H1 (cell line): ENCODE results near the gene GLI1.

Source experiments
- BRCA1 ChIP-seq: IDR thresholded peaks from 2 replicates; pipeline ENCODE4 v1.6.1; 2012; ENCODE audit warnings: low read depth, low read length, improper control_type of control experiment
- CBX8 ChIP-seq: fragments of 300-800, 300-1000 bp; sonication (generic); IDR thresholded peaks from 2 replicates; pipeline ENCODE4 v1.7.1; 2016; ENCODE audit warnings: low read depth, low read length, borderline replicate concordance
- CEBPB ChIP-seq: IDR thresholded peaks from 2 replicates; pipeline ENCODE4 v1.6.1; 2012; ENCODE audit warnings: low read depth, low read length
- CHD2 ChIP-seq: IDR thresholded peaks from 2 replicates; pipeline ENCODE4 v1.6.1; 2012; ENCODE audit warnings: low read length, improper control_type of control experiment
- EZH2 ChIP-seq: fragments of 200-600 bp; sonication (generic); IDR thresholded peaks from 2 replicates; pipeline ENCODE4 v1.7.1; 2012; ENCODE audit warnings: low read depth, mild to moderate bottlenecking, moderate library complexity, low read length, inconsistent platforms; ENCODE audit not compliant: severe bottlenecking
- JUND ChIP-seq: IDR thresholded peaks from 2 replicates; pipeline ENCODE4 v1.6.1; 2011; ENCODE audit warnings: mild to moderate bottlenecking, improper control_type of control experiment, low read length
- MAFK ChIP-seq: IDR thresholded peaks from 2 replicates; pipeline ENCODE4 v1.6.1; 2012; ENCODE audit warnings: low read depth, mild to moderate bottlenecking, improper control_type of control experiment, low read length
- PHF8 ChIP-seq: fragments of 200-600 bp; sonication (generic); conservative IDR thresholded peaks from 2 replicates; pipeline ENCODE4 v1.7.1; 2012; ENCODE audit warnings: low read depth, mild to moderate bottlenecking, inconsistent platforms, low read length, moderate library complexity
- POLR2AphosphoS5 ChIP-seq: IDR thresholded peaks from 2 replicates; pipeline ENCODE4 v1.6.1; 2011; ENCODE audit warnings: low read depth, low read length
- POU5F1 ChIP-seq: IDR thresholded peaks from 2 replicates; pipeline ENCODE4 v1.6.1; 2011; ENCODE audit warnings: low read depth, mild to moderate bottlenecking, low read length, moderate library complexity
- SP2 ChIP-seq: IDR thresholded peaks from 2 replicates; pipeline ENCODE4 v1.6.1; 2012; ENCODE audit warnings: mild to moderate bottlenecking, low read length, inconsistent platforms
- SUZ12 ChIP-seq: fragments of 200-600 bp; sonication (generic); IDR thresholded peaks from 2 replicates; pipeline ENCODE4 v1.6.1; 2012; ENCODE audit warnings: mild to moderate bottlenecking, inconsistent platforms, low read length, moderate library complexity, mixed read lengths
- TF ChIP-seq, protein P1 (sequence below), 3 experiments: IDR thresholded peaks; 1 replicate in 2 of 3; 2 replicates in 1 of 3; pipeline versions ENCODE4 v1.5.1 to v1.6.1; 2011; ENCODE audit warnings: low read length in 3 of 3, mild to moderate bottlenecking in 3 of 3, inconsistent platforms in 2 of 3, low read depth in 1 of 3, moderate library complexity in 1 of 3; ENCODE audit not compliant: insufficient read depth in 1 of 3; ENCODE audit errors: control extremely low read depth in 1 of 3
- TF ChIP-seq, protein P2 (sequence below): IDR thresholded peaks from 2 replicates; pipeline ENCODE4 v1.6.1; 2011; ENCODE audit warnings: low read depth, mild to moderate bottlenecking, low read length; ENCODE audit not compliant: insufficient read depth

DNA sequence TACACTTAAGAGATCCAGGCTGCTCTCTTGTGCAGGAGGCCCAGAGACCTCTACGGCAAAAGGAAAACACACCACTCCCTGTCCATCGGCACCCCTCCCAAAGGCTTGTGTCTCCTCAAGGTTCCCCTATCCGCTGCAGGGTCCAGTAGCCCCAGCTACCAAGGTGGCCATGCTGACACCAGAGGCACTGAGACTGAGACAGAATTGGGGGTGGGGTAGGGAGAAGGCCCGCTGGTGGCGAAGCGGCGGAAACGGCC, 60.1 kb downstream of the GLI1 start:
- TF ChIP-seq, protein P1, sequence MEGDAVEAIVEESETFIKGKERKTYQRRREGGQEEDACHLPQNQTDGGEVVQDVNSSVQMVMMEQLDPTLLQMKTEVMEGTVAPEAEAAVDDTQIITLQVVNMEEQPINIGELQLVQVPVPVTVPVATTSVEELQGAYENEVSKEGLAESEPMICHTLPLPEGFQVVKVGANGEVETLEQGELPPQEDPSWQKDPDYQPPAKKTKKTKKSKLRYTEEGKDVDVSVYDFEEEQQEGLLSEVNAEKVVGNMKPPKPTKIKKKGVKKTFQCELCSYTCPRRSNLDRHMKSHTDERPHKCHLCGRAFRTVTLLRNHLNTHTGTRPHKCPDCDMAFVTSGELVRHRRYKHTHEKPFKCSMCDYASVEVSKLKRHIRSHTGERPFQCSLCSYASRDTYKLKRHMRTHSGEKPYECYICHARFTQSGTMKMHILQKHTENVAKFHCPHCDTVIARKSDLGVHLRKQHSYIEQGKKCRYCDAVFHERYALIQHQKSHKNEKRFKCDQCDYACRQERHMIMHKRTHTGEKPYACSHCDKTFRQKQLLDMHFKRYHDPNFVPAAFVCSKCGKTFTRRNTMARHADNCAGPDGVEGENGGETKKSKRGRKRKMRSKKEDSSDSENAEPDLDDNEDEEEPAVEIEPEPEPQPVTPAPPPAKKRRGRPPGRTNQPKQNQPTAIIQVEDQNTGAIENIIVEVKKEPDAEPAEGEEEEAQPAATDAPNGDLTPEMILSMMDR (IDR thresholded peaks at IDR 0.05; ENCODE audit: control extremely low read depth in 1 of 3, insufficient read depth in 1 of 3, low read depth in 1 of 3, low read length in 3 of 3): peak in 1 of 3 experiments; percentile 2; a peak in 1 of 4 replicates
- TF ChIP-seq CHD2 (no peak), CBX8 (no peak), BRCA1 (no peak), POLR2AphosphoS5 (no peak; the same call in 1 of the 2 replicates), EZH2 (no peak), POU5F1 (no peak), PHF8 (no peak), MAFK (no peak), CEBPB (no peak), JUND (no peak), SP2 (no peak), SUZ12 (no peak)
- TF ChIP-seq, protein P2, sequence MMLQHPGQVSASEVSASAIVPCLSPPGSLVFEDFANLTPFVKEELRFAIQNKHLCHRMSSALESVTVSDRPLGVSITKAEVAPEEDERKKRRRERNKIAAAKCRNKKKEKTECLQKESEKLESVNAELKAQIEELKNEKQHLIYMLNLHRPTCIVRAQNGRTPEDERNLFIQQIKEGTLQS: no peak
